H7 (cell line): ENCODE data around the gene OTOA. TPM values are rescaled to one million over a fixed set of nuclear protein-coding genes. Genes with fewer than 3 reads are reported as not detected.
"Not testable (repeated sequence)": the region's sequence is repeated elsewhere in the genome, so short reads cannot be mapped to it uniquely, and the experiment has no call there.

Experiments used
- DNase-seq: peaks from one replicate; pipeline ENCODE4 v3.0.0; 2012
- H3K27me3 ChIP-seq: 2 replicates; pipeline ENCODE4 v1.6.0; 2011; ENCODE audit warnings: mild to moderate bottlenecking, low read length; ENCODE audit not compliant: control insufficient read depth, insufficient read depth
- H3K36me3 ChIP-seq: replicated peaks from 2 replicates; pipeline ENCODE4 v1.5.1; 2011; ENCODE audit warnings: low read length; ENCODE audit not compliant: control insufficient read depth, insufficient read depth
- H3K4me3 ChIP-seq: 2 replicates; pipeline ENCODE4 v1.5.1; 2011; ENCODE audit warnings: low read depth, mild to moderate bottlenecking, control low read depth, low read length, moderate library complexity; ENCODE audit not compliant: insufficient read depth
- total RNA-seq: library from RNA; depleted of rRNA; stranded (reverse); fragments of >200 nt; shearing (Covaris generic); gene quantifications from 2 replicates; pipeline ENCODE4 v1.2.3, GENCODE V29; 2014; rRNA removed

The OTOA gene
- not detected in 2 replicates for total RNA-seq

GRCh38 chr16:21663889-21664647 lies at the start of gene OTOA:
Gene OTOA, plus strand, starts transcription at chr16:21663968. Its CDS starts 14,547 bp downstream, at chr16:21678515.
- Histone ChIP-seq H3K4me3 (peak within 1 kb of the TSS; percentile 19; the same call in 1 of the 2 replicates), H3K27me3 (no peaks in the 10 kb centered on the region), H3K36me3 (no peaks in the 10 kb centered on the region)
- peak; percentile 86 for DNase-seq

GRCh38 chr16:21614896-21615295 lies 48.9 kb upstream of the OTOA start:
- no peaks in the 10 kb centered on the region; the same call in 1 of the 2 replicates for H3K36me3 ChIP-seq
- DNase-seq: no peak
- H3K4me3 ChIP-seq: no peak overlapping the region
- no peaks in the 10 kb centered on the region for H3K27me3 ChIP-seq

GRCh38 chr16:21617607-21618006 lies 46.2 kb upstream of the OTOA start:
- H3K36me3 ChIP-seq: no peaks in the 10 kb centered on the region; the same call in 1 of the 2 replicates
- DNase-seq: no peak
- H3K27me3 ChIP-seq: no peaks in the 10 kb centered on the region
- no peak overlapping the region for H3K4me3 ChIP-seq

GRCh38 chr16:21618281-21618680 lies 45.5 kb upstream of the OTOA start:
- no peak for DNase-seq
- H3K4me3 ChIP-seq: no peak overlapping the region
- no peaks in the 10 kb centered on the region; the same call in 1 of the 2 replicates for H3K36me3 ChIP-seq
- no peaks in the 10 kb centered on the region for H3K27me3 ChIP-seq

GRCh38 chr16:21619765-21620425 lies 43.9 kb upstream of the OTOA start:
- Histone ChIP-seq H3K4me3 (no peak overlapping the region), H3K36me3 (0 out of 2 replicates have a peak, but pooled peaks cover 1% of the 10 kb centered on the region)
- DNase-seq: no peak

GRCh38 chr16:21620592-21620991 lies 43.2 kb upstream of the OTOA start:
- Histone ChIP-seq H3K4me3 (no peak overlapping the region), H3K27me3 (no peaks in the 10 kb centered on the region), H3K36me3 (0 out of 2 replicates have a peak, but pooled peaks cover 2% of the 10 kb centered on the region)
- no peak for DNase-seq

More at GRCh38 chr16:21619765-21620425, 43.9 kb upstream of the OTOA start:
- H3K27me3 ChIP-seq: no peaks in the 10 kb centered on the region

- Histone ChIP-seq H3K4me3 (no peak overlapping the region), H3K36me3 (0 out of 2 replicates have a peak, but pooled peaks cover 2% of the 10 kb centered on the region), H3K27me3 (no peaks in the 10 kb centered on the region)
- DNase-seq: no peak
Measured at GRCh38 chr16:21622545-21622944, 41.2 kb upstream of the OTOA start.

GRCh38 chr16:21625026-21625425 lies 38.7 kb upstream of the OTOA start:
- DNase-seq: no peak
- Histone ChIP-seq H3K36me3 (peaks cover 5% of the 10 kb centered on the region; the same call in 1 of the 2 replicates), H3K4me3 (no peak overlapping the region), H3K27me3 (no peaks in the 10 kb centered on the region)

GRCh38 chr16:21626659-21627277 lies 37.0 kb upstream of the OTOA start:
- Histone ChIP-seq H3K4me3 (no peak overlapping the region), H3K27me3 (no peaks in the 10 kb centered on the region), H3K36me3 (peaks cover 5% of the 10 kb centered on the region; the same call in 1 of the 2 replicates)
- DNase-seq: no peak

GRCh38 chr16:21628121-21628726 lies 35.5 kb upstream of the OTOA start:
- H3K27me3 ChIP-seq: no peaks in the 10 kb centered on the region
- H3K4me3 ChIP-seq: no peak overlapping the region
- no peak for DNase-seq
- peaks cover 5% of the 10 kb centered on the region; the same call in 1 of the 2 replicates for H3K36me3 ChIP-seq

GRCh38 chr16:21628772-21629171 lies 35.0 kb upstream of the OTOA start:
- Histone ChIP-seq H3K4me3 (no peak overlapping the region), H3K27me3 (no peaks in the 10 kb centered on the region), H3K36me3 (peaks cover 5% of the 10 kb centered on the region; the same call in 1 of the 2 replicates)
- no peak for DNase-seq

- DNase-seq, H3K27me3 ChIP-seq, H3K4me3 ChIP-seq, H3K36me3 ChIP-seq: not testable (repeated sequence)
Measured at GRCh38 chr16:21629616-21630539, 33.9 kb upstream of the OTOA start.

- not testable (repeated sequence) for H3K36me3 ChIP-seq, H3K4me3 ChIP-seq, H3K27me3 ChIP-seq, DNase-seq
Measured at GRCh38 chr16:21630866-21631265, 32.9 kb upstream of the OTOA start.
